ENCODE data around the gene DIS3L2. TPM values are rescaled to one million over a fixed set of nuclear protein-coding genes. Genes with fewer than 3 reads are reported as not detected.
A peak's percentile ranks its signal among the peaks of the same experiment; 100 is the strongest.
"Not testable (repeated sequence)": the region's sequence is repeated elsewhere in the genome, so short reads cannot be mapped to it uniquely, and the experiment has no call there.

Gene DIS3L2
- polyA plus RNA-seq, 3 donors, result 6.8 to 10.2 (median 9.9) TPM

DNA sequence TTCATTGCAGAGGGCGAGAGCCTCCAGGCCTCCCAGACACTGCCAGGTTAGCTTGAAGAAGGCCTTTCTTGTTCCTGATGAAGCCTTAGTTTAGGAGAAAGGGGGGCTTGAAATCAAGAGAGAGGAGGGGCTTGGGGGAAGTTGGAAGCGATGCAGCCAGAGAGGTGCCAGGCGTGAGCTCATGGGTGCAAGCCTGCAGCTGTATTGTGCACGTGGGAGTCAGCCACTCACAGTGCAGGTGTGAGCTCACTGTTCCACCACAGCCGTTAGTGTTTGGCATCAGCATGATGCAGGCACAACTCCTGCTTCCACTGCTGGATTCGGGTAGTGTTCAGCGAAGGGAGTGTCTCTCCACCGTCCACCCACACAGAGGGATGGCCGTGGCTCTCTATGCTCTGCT is 348.6 kb downstream of the DIS3L2 start:
- WGBS, 3 donors, result 67 to 74% (median 70%) methylated on average over 9 of the region's 9 CpGs
- no peak overlapping the region for H3K27ac ChIP-seq (ENCODE audit: low read depth, low read length)

DNA sequence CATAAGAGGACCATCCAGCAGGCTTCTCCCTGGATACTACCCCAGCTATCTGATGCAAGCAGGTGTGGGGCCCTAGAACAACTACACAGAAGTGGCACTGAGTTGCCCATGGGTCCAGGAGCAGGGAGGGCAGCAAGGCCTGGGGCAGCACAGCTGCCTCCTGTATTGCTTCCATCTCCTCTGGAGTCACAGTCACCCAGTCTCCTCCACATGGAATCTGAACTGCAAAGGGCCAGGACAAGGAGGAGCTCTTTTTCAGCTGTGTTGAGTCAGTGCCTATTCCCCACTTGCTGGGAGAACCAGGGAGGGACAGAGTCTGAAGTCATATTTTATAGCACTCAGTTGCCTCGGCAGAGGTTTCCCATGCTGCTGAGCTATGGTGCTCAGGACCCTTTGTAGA is 349.2 kb downstream of the DIS3L2 start:
- 75 to 80% (median 77%) methylated on average over 1 of the region's 1 CpG for WGBS, 3 donors
- no peak overlapping the region for H3K27ac ChIP-seq (ENCODE audit: low read depth, low read length)

GRCh38 chr2:232313645-232314044 is 352.1 kb downstream of the DIS3L2 start:
- 97 to 100% (median 100%) methylated on average over 2 of the region's 2 CpGs for WGBS, 3 donors
- not testable (repeated sequence) for H3K27ac ChIP-seq (ENCODE audit: low read depth, low read length)

GRCh38 chr2:232315049-232315922 is 353.8 kb downstream of the DIS3L2 start:
- WGBS, 3 donors, result 54 to 86% (median 54%) methylated on average over 12 of the region's 12 CpGs
- H3K27ac ChIP-seq (ENCODE audit: low read depth, low read length), result peak overlapping the region; percentile 51

DNA sequence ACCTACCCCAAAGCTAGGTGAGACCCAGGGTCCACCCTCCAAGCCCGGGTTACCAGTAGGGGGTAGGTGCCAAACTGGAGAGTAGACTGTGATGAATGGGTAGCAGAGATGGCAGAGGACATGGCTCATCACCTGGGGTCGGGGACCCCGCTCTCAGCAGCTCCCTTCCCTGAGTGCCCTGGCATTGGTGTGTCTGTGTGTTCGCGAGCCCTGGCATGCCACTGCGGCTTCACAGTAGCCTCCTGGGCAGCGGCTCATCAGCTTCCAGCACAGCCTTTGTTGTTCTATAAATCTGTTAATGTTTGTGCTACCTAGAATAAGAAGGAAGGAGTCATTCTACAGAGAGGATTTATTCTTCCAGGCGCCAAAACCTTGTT is 354.4 kb downstream of the DIS3L2 start:
- WGBS, 3 donors, result 57 to 81% (median 57%) methylated on average over 8 of the region's 8 CpGs
- peak overlapping the region; percentile 51 for H3K27ac ChIP-seq (ENCODE audit: low read depth, low read length)

DNA sequence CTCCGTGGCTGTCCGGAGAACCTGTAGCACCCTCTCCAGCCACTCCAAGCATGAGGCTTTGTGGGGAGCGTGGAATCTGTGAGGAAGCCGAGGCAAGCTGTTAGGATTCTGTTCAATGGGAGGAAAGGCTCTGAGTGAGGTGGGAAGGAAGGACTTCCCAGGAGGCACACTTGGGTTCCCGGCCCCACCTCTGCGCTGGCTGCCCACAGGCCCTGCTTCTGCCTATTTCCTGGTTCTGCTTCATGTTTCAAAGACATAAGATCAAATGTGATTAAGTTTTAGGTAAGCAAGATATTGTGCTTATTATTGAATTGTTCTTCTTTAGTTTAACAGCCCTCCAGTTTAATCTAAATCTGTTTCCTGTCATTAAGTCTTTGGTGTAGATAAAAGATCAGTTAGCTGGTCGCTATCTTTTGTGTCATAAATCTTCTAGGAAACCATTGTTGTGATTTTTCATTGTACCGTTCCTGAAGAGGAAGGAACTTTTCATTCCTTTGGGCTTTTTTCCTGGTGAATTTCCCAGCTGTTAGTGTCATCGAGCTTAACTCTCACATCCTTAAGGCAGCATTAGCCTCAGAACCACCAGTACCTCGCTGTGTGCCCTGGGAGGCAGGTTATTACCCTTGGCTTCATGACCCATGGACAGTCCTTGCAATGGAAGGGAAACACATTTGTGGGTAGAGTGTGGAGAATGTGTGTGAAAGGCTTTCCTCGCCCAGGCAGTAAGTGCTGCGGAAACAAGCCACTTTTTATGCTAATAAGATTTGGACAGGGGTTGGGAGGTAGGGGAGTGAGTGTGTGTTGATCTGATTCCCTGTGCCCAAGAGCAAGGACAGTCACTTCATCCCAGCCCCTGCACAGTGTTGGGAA is 355.2 kb downstream of the DIS3L2 start:
- H3K27ac ChIP-seq (ENCODE audit: low read depth, low read length), result peak overlapping the region; percentile 51

GRCh38 chr2:232318169-232318855 is 356.8 kb downstream of the DIS3L2 start:
- H3K27ac ChIP-seq (ENCODE audit: low read depth, low read length), result no peak overlapping the region

More for the DNA sequence above, 355.2 kb downstream of the DIS3L2 start:
- WGBS, 3 donors, result 52 to 85% (median 55%) methylated on average over 12 of the region's 12 CpGs

GRCh38 chr2:232319067-232319802 is 357.7 kb downstream of the DIS3L2 start:
- WGBS, 3 donors, result 86 to 93% (median 92%) methylated on average over 4 of the region's 4 CpGs
- no peak overlapping the region for H3K27ac ChIP-seq (ENCODE audit: low read depth, low read length)

More at GRCh38 chr2:232318169-232318855, 356.8 kb downstream of the DIS3L2 start:
- WGBS, 3 donors, result 92 to 95% (median 94%) methylated on average over 12 of the region's 12 CpGs

- no peak overlapping the region for H3K27ac ChIP-seq (ENCODE audit: low read depth, low read length)
- 65 to 89% (median 88%) methylated on average over 10 of the region's 10 CpGs for WGBS, 3 donors
These were observed 358.4 kb downstream of the DIS3L2 start for GRCh38 chr2:232319803-232320442.

DNA sequence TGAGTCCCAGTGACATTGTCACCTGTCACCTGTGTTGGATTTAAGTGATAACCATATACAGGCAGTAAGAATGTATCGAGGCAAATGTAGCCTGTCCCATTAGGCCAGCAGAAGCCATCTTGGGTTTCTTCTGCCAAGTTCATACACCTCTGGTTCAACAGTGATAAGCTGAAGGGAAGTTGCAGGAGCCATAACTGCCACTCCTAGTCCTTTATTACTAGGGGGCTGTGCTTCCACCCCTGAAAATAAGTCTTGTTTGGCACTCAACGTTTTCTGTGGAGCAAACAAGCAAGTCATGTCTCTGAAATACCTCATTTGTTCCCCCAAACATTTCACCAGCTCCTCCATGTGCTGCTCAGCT is 358.9 kb downstream of the DIS3L2 start:
- no peak overlapping the region for H3K27ac ChIP-seq (ENCODE audit: low read depth, low read length)
- WGBS, 3 donors, result 40 to 52% (median 42%) methylated on average over 2 of the region's 2 CpGs

- 88 to 94% (median 92%) methylated on average over 18 of the region's 18 CpGs for WGBS, 3 donors
- no peak overlapping the region for H3K27ac ChIP-seq (ENCODE audit: low read depth, low read length)
These were observed 359.8 kb downstream of the DIS3L2 start for GRCh38 chr2:232321156-232321816.

GRCh38 chr2:232321817-232322559 is 360.5 kb downstream of the DIS3L2 start:
- 93 to 97% (median 95%) methylated on average over 8 to 9 of the region's 9 CpGs for WGBS, 3 donors

DNA sequence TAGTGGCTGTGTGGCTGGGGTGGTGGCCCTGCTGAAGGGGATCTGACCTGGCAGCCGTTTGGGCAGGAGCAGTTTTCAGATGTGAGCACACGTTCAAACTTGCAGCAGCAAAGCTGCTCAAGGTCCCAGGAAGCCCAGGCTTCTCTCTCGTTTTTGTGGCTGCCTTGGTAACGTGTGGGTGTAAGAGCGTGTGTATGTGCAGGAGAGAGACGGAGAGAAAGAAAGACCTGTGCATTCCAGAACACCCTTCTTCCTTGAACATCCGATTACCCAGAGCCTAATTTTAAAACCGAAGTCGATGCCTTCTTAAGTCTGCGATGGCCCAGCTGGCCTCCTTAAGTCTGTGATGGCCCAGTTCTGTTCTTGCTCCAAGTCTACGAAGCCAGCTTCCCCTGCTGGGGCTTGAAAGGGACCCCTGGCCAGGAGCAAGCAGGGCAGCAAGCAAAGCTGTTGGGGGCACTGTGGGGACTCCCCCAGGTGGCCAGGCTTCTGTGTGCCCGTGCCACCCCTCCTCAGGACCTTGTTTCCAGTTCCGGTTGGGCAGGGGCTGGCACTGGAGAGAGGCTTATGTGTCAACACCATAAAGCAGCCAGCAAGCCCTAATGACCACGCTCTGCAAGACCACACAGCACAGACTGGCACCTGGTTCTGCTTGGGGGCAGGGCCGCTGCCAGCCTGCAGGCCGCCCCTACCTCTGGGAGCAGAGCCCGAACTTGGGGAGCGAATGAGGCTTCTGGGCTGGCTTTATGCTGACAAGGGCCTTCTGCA is 361.2 kb downstream of the DIS3L2 start:
- no peak overlapping the region for H3K27ac ChIP-seq (ENCODE audit: low read depth, low read length)
- 88 to 90% (median 89%) methylated on average over 18 of the region's 18 CpGs for WGBS, 3 donors

More at GRCh38 chr2:232321817-232322559, 360.5 kb downstream of the DIS3L2 start:
- no peak overlapping the region for H3K27ac ChIP-seq (ENCODE audit: low read depth, low read length)

GRCh38 chr2:232323328-232323650 is 361.8 kb downstream of the DIS3L2 start:
- WGBS, 3 donors, result 93 to 96% (median 94%) methylated on average over 4 of the region's 4 CpGs
- no peak overlapping the region for H3K27ac ChIP-seq (ENCODE audit: low read depth, low read length)

DNA sequence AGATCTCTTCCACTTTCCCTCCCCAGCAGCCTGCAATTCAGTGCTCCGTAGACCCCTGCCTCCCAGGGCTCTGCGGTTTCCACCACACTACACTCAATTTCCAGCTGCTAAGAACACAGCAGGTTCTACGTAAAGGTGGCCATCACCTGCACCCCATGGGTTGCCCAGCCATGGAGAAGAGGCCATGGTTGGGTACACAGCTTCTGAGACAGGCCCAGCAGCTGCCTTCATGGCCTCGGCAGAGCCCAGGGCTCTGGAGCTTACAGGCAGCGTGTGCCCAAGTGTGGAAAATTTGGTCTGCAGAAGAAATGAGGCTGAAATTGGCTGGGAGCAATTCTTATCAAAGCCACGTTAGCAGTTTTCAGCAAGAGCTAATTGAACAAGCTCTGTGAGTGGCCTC is 362.5 kb downstream of the DIS3L2 start:
- whole genome bisulfite sequencing, 3 donors, result 83 to 87% (median 86%) methylated on average over 6 of the region's 6 CpGs
- H3K27ac ChIP-seq (ENCODE audit: low read depth, low read length), result not testable (repeated sequence)

DNA sequence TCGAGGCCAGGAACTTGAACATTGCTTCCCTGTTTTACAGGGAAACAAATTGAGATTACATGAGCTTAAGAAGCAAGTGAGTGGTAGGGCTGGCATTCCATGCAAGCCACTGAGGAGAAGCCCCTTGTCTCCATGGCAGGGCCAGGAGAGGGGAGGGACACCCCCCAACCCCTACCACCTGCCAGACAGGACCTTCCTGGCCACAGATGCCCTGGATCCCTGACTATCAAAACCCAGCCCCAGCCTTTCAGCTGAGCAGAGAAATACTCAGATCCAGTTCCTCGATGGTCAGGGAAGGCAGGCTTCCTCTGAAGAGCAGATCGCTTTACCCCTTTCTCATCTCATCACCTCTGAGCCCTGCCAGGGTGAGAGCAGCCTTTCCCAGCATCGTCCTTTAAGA is 363.3 kb downstream of the DIS3L2 start:
- WGBS, 3 donors, result 89 to 93% (median 91%) methylated on average over 4 of the region's 4 CpGs
- no peak overlapping the region for H3K27ac ChIP-seq (ENCODE audit: low read depth, low read length)

Data from adipose tissue (tissue), 3 donors.